Skin epidermis (tissue), 12 donors: Measurements from ENCODE around the gene GAREM1.
"Not testable (repeated sequence)": the region's sequence is repeated elsewhere in the genome, so short reads cannot be mapped to it uniquely, and the experiment has no call there.

Source experiments
- H3K27ac ChIP-seq, 21 experiments: fragments of 200-600 bp; sonication (generic) in 11 of 21; one replicate each; pipeline ENCODE4 v1.5.0; 2020; ENCODE audit warnings: mild to moderate bottlenecking in 3 of 21, inconsistent platforms in 2 of 21, moderate library complexity in 2 of 21
- H3K4me3 ChIP-seq, 7 experiments: fragments of 200-600 bp; sonication (generic) in 2 of 7; one replicate each; pipeline ENCODE4 v1.5.0; 2020; ENCODE audit warnings: inconsistent platforms in 2 of 7, mild to moderate bottlenecking in 2 of 7, moderate library complexity in 1 of 7

The GAREM1 gene

DNA sequence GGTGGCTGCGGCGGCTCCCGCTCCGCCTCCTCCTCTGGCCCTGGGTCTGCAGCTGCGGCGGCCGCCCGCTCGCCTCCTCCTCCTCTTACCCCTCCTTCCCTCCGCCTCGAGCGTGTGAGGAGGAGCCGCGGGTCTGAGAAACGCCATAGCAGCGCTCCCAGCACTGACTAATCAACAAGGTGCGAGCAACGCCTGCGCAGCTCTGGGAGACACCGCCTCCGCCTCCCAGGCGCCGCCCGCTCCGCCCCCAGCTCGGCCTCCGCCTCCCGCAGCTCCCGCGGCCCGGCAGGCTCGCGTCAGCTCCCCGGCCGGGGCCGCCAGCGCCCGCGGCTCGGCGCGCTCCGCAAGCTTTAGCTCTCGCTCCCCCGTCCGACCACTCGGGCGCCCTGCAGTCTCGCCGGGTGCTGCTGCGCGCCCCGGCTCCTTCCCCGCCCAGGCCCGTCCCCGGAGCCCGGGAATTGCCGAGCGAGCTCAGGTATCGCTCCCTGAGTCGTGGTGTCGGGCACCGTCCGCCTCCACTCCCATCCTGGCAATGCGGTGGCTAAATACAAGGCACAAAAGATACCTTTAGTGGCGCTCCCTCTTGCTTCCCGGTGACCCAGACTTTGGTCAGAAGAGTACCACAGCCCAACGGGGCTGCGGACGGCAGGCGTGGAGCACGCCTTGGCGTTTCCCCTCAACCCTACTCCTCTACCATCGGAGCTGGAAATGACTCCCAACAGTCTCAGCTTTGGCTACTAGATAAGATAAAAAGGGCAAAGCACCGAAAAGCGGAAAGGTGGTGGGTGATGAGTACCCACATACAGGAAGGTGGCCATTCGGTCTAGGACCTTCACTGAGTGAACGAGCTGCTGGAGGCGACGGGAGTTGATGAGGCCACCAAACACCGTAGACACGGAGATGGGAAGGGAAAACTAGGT is at the start of gene GAREM1:
Gene GAREM1 (minus strand): TSS at position 169 of the 920 bp plus-strand sequence. CDS start 454 bp downstream, outside the sequence.
- Histone ChIP-seq H3K4me3 (peak within 1 kb of the TSS; percentile 52 to 76 (median 65)), H3K27ac (peak within 1 kb of the TSS in 19 of 21 experiments; percentile 45 to 85 (median 74))

DNA sequence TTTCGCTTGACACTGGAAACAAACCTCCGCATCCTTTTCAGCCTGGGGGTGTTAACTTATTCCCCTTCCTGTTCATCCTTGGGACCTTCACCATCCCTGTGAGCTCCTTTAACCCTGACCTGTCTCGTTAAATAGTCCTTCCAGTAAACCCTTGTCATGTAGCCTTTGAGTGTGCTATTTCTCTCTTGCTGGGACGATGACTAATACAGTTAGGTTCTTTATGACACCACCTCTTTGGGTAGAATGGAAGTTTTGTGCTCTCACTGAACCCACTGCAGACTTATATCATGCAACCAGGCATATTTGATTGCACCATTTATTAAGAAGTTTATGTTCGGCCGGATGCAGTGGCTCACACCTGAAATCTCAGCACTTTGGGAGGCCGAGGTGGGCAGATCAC is 40.5 kb upstream of the GAREM1 start:
- Histone ChIP-seq H3K4me3 (no peak overlapping the region), H3K27ac (no peak overlapping the region)

GRCh38 chr18:32509111-32509510 is 38.4 kb upstream of the GAREM1 start:
- H3K27ac ChIP-seq: no peak overlapping the region
- H3K4me3 ChIP-seq: no peak overlapping the region

- Histone ChIP-seq H3K4me3 (no peak overlapping the region), H3K27ac (no peak overlapping the region)
Observed at GRCh38 chr18:32507093-32507492, 36.4 kb upstream of the GAREM1 start.

DNA sequence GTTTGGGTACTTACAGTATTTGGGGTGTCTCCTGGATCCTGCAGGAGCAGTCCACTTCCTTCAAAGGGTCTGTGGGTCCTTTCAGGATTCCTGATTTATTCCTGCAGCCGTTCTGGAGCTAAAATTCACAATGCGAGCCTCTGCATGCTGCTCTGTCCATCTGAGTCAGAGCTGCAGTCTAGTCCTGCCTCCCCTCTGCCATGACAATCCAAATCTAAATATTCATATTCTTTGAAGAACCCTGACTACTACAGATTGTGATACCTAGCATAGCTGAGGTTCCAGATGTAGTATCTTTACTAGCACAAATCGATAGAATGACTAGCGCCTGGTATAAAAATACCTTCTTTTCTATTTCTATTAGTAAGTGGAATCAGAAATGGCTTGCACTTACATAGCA is 31.3 kb upstream of the GAREM1 start:
- no peak overlapping the region for H3K27ac ChIP-seq
- H3K4me3 ChIP-seq: no peak overlapping the region

GRCh38 chr18:32501242-32501641 is 30.6 kb upstream of the GAREM1 start:
- not testable (repeated sequence) for H3K27ac ChIP-seq, H3K4me3 ChIP-seq

GRCh38 chr18:32483002-32483401 is 12.3 kb upstream of the GAREM1 start:
- Histone ChIP-seq H3K27ac (no peak overlapping the region), H3K4me3 (no peak overlapping the region)

DNA sequence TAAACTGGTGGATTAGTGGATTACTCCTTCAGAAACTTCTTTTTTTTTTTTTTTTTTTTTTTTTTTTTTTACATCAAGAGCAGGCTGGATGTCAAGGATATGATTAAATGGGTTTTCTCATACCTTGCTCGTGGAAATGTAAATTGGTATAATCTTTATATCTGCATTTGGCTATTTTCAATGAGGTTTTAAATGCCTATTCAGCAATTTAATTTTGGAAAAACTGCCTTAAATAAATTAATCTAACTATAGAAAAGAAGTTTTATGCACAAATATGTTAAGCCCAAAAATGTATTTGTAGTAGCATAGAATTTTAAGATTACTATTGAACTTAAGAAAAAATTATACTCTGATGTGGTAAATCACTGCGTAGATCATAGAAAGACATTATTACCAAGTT is 11.4 kb upstream of the GAREM1 start:
- no peak overlapping the region for H3K4me3 ChIP-seq
- H3K27ac ChIP-seq: no peak overlapping the region

DNA sequence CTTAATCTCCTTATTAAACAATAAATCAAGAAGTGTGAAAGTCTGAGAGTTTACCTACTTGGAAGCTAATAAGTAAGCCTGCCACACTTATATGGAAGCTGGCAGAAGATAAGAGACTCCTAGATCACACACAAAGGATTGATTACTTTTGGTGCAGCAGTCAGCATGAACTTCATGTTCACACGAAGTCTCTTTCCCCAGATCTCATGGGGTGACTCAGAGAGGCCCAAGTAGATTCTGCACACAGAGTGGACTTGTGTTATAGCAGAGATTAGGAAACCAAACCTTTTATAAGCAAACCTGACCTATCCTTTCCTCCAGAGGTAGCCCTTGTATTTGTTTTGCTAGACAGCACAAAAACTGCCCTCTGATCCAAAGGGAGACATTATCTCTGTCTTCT is 9.9 kb upstream of the GAREM1 start:
- H3K4me3 ChIP-seq: no peak overlapping the region
- H3K27ac ChIP-seq: no peak overlapping the region

- no peak overlapping the region for H3K4me3 ChIP-seq
Observed at GRCh38 chr18:32478807-32479206, 8.1 kb upstream of the GAREM1 start.

DNA sequence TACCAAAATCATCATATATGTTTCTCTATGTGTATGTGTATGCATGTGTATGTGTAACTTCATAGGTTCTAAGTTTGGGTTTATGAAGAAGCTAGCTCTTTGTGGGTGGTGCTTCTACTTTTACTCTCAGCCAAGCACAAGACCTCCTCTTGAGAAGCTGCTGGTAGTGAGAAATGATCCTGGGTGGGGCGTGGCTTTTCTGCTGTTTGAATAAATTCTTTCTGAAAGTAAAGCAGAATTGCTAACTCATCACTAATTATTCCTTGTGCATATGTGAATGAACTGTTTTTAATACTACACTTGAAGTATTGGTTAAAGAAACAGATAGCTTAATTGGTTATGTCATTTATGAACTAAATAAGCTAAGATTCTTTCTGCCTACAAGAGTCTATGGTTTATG is 7.6 kb upstream of the GAREM1 start:
- Histone ChIP-seq H3K27ac (no peak overlapping the region), H3K4me3 (no peak overlapping the region)

More at GRCh38 chr18:32478807-32479206, 8.1 kb upstream of the GAREM1 start:
- no peak overlapping the region for H3K27ac ChIP-seq

DNA sequence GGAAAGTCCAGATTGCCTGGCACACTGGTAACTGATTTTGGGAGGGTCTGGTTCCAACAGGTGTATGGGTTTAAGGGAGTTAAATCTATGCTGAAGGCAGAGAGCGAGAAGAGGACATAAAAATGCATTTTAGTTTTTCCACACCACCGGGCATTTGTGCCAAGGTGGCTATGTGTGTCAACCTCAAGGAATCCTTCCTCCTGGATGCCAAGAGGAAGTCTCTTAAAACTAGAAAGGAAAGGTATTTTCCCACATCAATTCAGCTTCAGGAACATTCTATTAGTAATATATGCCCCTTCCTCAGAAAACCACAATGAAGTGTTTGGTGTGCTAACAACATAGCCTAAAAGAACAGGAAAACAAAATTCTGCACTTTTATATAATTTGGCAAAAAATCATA is 5.4 kb upstream of the GAREM1 start:
- Histone ChIP-seq H3K27ac (no peak overlapping the region), H3K4me3 (no peak overlapping the region)

DNA sequence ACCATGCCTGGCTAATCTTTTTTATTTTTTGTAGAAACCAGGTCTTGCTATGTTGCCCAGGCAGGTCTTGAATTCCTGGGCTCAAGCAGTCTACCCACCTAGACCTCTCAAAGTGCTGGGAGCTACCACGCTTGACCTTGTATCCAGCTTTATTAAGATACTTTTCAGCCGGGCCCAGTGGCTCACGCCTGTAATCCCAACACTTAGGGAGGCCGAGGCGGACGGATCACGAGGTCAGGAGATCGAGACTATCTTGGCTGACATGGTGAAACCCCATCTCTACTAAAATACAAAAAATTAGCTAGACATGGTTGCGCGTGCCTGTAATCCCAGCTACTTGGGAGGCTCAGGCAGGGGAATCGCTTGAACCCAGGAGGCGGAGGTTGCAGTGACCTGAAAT is 4.4 kb upstream of the GAREM1 start:
- not testable (repeated sequence) for H3K27ac ChIP-seq

GRCh38 chr18:32473325-32473724 is 2.6 kb upstream of the GAREM1 start:
- no peak overlapping the region for H3K27ac ChIP-seq
- H3K4me3 ChIP-seq: no peak overlapping the region

More for the DNA sequence above, 4.4 kb upstream of the GAREM1 start:
- H3K4me3 ChIP-seq: not testable (repeated sequence)

DNA sequence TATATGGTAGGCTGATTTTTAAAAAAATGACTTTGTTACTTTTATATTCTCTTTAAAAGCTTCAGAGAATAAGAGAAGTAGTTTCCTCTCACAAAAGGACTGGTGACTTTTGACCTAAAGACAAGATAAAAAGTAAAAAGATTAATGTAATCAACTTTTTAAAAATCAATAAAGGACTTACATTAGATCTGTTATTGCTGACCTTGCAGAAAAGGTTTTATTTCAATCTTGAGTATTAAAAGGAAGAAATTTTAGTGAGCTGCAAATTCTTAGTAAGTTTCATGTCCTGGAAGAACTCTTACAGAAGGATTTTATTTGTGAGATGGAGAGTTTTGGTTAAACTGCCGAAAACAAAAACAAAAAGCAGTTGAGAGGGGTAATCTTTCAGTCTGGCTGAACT is 2.2 kb upstream of the GAREM1 start:
- no peak overlapping the region for H3K4me3 ChIP-seq
- no peak overlapping the region for H3K27ac ChIP-seq

GRCh38 chr18:32470460-32470713 is 295 bp downstream of the GAREM1 start:
- peak overlapping the region; percentile 52 to 76 (median 65) for H3K4me3 ChIP-seq
- peak overlapping the region in 17 of 21 experiments; percentile 15 to 85 (median 74) for H3K27ac ChIP-seq

- H3K4me3 ChIP-seq: peak overlapping the region; percentile 52 to 76 (median 65)
- H3K27ac ChIP-seq: peak overlapping the region in 18 of 21 experiments; percentile 45 to 85 (median 74)
Observed at GRCh38 chr18:32469691-32470459, 807 bp downstream of the GAREM1 start.

DNA sequence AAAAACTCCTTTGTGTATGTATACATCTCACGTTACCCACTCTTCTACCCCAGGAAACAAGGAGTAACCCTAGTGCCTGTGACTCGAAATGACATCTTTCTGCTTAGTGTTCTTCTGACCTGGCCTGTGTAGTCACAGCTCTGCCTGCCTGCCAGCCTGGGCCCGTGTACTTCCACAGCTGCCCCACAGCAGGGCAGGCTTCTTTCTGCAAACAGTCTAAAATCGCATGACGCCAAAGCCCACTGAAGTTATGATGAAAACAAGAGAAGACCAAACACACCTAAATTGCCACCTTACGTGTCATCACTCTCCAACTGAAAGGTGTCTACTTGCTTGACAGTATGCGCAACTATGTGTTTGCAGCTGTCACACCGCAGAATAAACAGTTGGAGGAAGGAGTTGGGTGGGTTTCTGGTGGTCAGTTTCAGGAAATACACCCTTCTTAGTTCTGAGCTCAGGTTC is 1.5 kb downstream of the GAREM1 start:
- H3K27ac ChIP-seq: peak overlapping the region in 8 of 21 experiments; percentile 32 to 82 (median 76)
- peak overlapping the region; percentile 52 to 76 (median 65) for H3K4me3 ChIP-seq

GRCh38 chr18:32468147-32468845 is 2.4 kb downstream of the GAREM1 start:
- Histone ChIP-seq H3K4me3 (peak overlapping the region in 6 of 7 experiments; percentile 9 to 76 (median 66)), H3K27ac (no peak overlapping the region)

GRCh38 chr18:32461709-32462272 is 8.9 kb downstream of the GAREM1 start:
- H3K4me3 ChIP-seq: no peak overlapping the region
- no peak overlapping the region for H3K27ac ChIP-seq
